ENCODE measurements around the gene FHDC1. TPM values are rescaled to one million over a fixed set of nuclear protein-coding genes. Genes with fewer than 3 reads are reported as not detected.

FHDC1 gene
- total RNA-seq, 1 experiment from 2014 or later = 0.21 TPM

DNA sequence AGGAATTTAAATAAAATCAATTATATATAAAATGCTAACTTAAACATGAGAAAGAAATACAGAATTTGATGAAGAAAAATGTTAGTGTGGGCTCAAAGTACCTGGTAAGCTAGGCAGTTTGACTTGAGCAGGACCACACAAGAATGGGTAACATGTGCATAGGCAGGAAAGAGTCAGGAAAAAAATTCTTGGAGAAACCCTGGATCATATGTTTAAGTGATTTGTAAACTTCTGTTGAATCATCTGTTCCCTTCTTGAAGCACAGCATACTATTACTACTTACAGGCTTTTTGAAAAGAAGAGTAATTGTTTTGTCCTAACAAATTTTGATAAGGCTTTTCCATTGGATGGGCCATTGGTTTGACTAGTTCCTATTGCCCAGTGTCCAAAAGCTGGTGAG is 37.5 kb upstream of the FHDC1 start:
- Histone ChIP-seq H3K36me3 (ENCODE audit: control insufficient read depth, insufficient read depth, low read length) (no peaks in the 10 kb centered on the region), H3K4me3 (ENCODE audit: low read depth in 2 of 2, low read length in 2 of 2) (no peak overlapping the region), H3K27ac (ENCODE audit: low read length) (no peak overlapping the region), H3K9me3 (ENCODE audit: control insufficient read depth, insufficient read depth, low read depth, low read length) (no peaks in the 10 kb centered on the region), H3K4me1 (ENCODE audit: control insufficient read depth, insufficient read depth, low read length) (no peaks in the 10 kb centered on the region), H3K27me3 (ENCODE audit: control insufficient read depth, insufficient read depth, low read length) (no peaks in the 10 kb centered on the region)
- BruUV-seq (replicated peaks) = no TSS peak
- intact Hi-C loops (cut with micrococcal nuclease; ENCODE audit: unreplicated experiment) (no loop called here), in situ Hi-C loops (cut with HindIII; ENCODE audit: low pct_unique_long_range_greater_than_20kb, low sequenced_read_pairs) (no loop called here)
- CTCF ChIA-PET = no interaction called here
- no peak for DNase-seq (ENCODE audit: low read depth, low spot score)
- ATAC-seq = no peak
- POLR2A ChIA-PET = no interaction called here
- TF ChIP-seq SIN3A (IDR thresholded peaks at IDR 0.05; ENCODE audit: borderline replicate concordance, insufficient read depth, low read depth, low read length) (no peak), TCF7L2 (IDR thresholded peaks at IDR 0.05; ENCODE audit: low read depth, low read length) (no peak), POLR2AphosphoS5 (IDR thresholded peaks at IDR 0.05; ENCODE audit: low read depth, low read length) (no peak)
- TF ChIP-seq, protein P1, sequence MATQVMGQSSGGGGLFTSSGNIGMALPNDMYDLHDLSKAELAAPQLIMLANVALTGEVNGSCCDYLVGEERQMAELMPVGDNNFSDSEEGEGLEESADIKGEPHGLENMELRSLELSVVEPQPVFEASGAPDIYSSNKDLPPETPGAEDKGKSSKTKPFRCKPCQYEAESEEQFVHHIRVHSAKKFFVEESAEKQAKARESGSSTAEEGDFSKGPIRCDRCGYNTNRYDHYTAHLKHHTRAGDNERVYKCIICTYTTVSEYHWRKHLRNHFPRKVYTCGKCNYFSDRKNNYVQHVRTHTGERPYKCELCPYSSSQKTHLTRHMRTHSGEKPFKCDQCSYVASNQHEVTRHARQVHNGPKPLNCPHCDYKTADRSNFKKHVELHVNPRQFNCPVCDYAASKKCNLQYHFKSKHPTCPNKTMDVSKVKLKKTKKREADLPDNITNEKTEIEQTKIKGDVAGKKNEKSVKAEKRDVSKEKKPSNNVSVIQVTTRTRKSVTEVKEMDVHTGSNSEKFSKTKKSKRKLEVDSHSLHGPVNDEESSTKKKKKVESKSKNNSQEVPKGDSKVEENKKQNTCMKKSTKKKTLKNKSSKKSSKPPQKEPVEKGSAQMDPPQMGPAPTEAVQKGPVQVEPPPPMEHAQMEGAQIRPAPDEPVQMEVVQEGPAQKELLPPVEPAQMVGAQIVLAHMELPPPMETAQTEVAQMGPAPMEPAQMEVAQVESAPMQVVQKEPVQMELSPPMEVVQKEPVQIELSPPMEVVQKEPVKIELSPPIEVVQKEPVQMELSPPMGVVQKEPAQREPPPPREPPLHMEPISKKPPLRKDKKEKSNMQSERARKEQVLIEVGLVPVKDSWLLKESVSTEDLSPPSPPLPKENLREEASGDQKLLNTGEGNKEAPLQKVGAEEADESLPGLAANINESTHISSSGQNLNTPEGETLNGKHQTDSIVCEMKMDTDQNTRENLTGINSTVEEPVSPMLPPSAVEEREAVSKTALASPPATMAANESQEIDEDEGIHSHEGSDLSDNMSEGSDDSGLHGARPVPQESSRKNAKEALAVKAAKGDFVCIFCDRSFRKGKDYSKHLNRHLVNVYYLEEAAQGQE (IDR thresholded peaks at IDR 0.05; ENCODE audit: insufficient read depth in 1 of 2, low read depth in 2 of 2, low read length in 1 of 2) = no peak
- TF ChIP-seq, protein P2, sequence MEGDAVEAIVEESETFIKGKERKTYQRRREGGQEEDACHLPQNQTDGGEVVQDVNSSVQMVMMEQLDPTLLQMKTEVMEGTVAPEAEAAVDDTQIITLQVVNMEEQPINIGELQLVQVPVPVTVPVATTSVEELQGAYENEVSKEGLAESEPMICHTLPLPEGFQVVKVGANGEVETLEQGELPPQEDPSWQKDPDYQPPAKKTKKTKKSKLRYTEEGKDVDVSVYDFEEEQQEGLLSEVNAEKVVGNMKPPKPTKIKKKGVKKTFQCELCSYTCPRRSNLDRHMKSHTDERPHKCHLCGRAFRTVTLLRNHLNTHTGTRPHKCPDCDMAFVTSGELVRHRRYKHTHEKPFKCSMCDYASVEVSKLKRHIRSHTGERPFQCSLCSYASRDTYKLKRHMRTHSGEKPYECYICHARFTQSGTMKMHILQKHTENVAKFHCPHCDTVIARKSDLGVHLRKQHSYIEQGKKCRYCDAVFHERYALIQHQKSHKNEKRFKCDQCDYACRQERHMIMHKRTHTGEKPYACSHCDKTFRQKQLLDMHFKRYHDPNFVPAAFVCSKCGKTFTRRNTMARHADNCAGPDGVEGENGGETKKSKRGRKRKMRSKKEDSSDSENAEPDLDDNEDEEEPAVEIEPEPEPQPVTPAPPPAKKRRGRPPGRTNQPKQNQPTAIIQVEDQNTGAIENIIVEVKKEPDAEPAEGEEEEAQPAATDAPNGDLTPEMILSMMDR (IDR thresholded peaks at IDR 0.05) = no peak

DNA sequence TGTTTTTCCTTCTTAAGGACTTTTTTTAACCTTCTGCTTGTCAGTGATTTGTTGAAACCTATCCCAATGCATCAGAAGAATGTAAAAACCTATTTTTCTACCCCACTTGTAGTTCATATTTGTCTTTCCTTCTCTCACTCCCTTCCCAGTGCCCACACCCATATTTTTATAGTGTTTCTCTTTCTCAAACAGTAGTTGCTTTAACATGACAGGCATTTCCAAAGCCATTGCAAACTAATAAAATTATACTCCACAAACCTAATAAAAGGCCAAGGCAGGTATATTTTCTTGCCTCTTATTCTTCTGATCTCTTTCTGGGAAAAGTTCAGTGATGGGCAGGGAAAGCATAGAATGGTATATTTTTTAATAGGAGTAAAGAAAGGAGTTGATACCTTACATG is 35.7 kb upstream of the FHDC1 start:
- Histone ChIP-seq H3K4me3 (ENCODE audit: low read depth in 2 of 2, low read length in 2 of 2) (no peak overlapping the region), H3K27ac (ENCODE audit: low read length) (no peak overlapping the region), H3K4me1 (ENCODE audit: control insufficient read depth, insufficient read depth, low read length) (no peaks in the 10 kb centered on the region), H3K9me3 (ENCODE audit: control insufficient read depth, insufficient read depth, low read depth, low read length) (no peaks in the 10 kb centered on the region), H3K27me3 (ENCODE audit: control insufficient read depth, insufficient read depth, low read length) (no peaks in the 10 kb centered on the region), H3K36me3 (ENCODE audit: control insufficient read depth, insufficient read depth, low read length) (no peaks in the 10 kb centered on the region)
- TF ChIP-seq POLR2AphosphoS5 (IDR thresholded peaks at IDR 0.05; ENCODE audit: low read depth, low read length) = no peak
- TF ChIP-seq SIN3A (IDR thresholded peaks at IDR 0.05; ENCODE audit: borderline replicate concordance, insufficient read depth, low read depth, low read length) = no peak
- TF ChIP-seq TCF7L2 (IDR thresholded peaks at IDR 0.05; ENCODE audit: low read depth, low read length) = no peak
- TF ChIP-seq, protein P2 (IDR thresholded peaks at IDR 0.05) = no peak
- TF ChIP-seq, protein P1 (IDR thresholded peaks at IDR 0.05; ENCODE audit: insufficient read depth in 1 of 2, low read depth in 2 of 2, low read length in 1 of 2) = no peak
- intact Hi-C loops (cut with micrococcal nuclease; ENCODE audit: unreplicated experiment) = no loop called here
- ChIA-PET CTCF (no interaction called here), POLR2A (no interaction called here)
- in situ Hi-C loops (cut with HindIII; ENCODE audit: low pct_unique_long_range_greater_than_20kb, low sequenced_read_pairs) = no loop called here
- ATAC-seq (no peak), DNase-seq (ENCODE audit: low read depth, low spot score) (no peak)
- no TSS peak for BruUV-seq (replicated peaks)
